UCSD-AML1 (cell line): ENCODE data around the gene ATP6V0D1.
"Not testable (repeated sequence)": the region's sequence is repeated elsewhere in the genome, so short reads cannot be mapped to it uniquely, and the experiment has no call there.

Experiments
- DNase-seq: peaks from one replicate; lab custom pipeline; 2025; ENCODE audit not compliant: unreplicated experiment; lab: John Stamatoyannopoulos, UW

Gene ATP6V0D1

GRCh38 chr16:67480833-67481560, at the start of gene ATP6V0D1:
Gene ATP6V0D1, minus strand, starts transcription at chr16:67481157. Its CDS starts 71 bp downstream, at chr16:67481086.
- DNase-seq: peak; percentile 99

GRCh38 chr16:67530013-67530939, 49.3 kb upstream of the ATP6V0D1 start:
- DNase-seq: no peak

GRCh38 chr16:67529582-67530012, 48.6 kb upstream of the ATP6V0D1 start:
- no peak for DNase-seq

- DNase-seq: peak; percentile 63
Measured at GRCh38 chr16:67528870-67529581, 48.1 kb upstream of the ATP6V0D1 start.

GRCh38 chr16:67528222-67528869, 47.4 kb upstream of the ATP6V0D1 start, which contains the start of gene RIPOR1:
Gene RIPOR1, plus strand, starts transcription at chr16:67528829. Its CDS starts 9,618 bp downstream, at chr16:67538447.
- DNase-seq: peak; percentile 63

- no peak for DNase-seq
Measured at GRCh38 chr16:67526149-67526791, 45.3 kb upstream of the ATP6V0D1 start.

- DNase-seq: no peak
Measured at GRCh38 chr16:67525176-67525860, 44.4 kb upstream of the ATP6V0D1 start.

- DNase-seq: peak; percentile 95
Measured at GRCh38 chr16:67521095-67521804, 40.3 kb upstream of the ATP6V0D1 start.

- no peak for DNase-seq
Measured at GRCh38 chr16:67519242-67519641, 38.3 kb upstream of the ATP6V0D1 start.

GRCh38 chr16:67518676-67519075, 37.7 kb upstream of the ATP6V0D1 start:
- DNase-seq: peak; percentile 39

GRCh38 chr16:67517661-67518423, 36.9 kb upstream of the ATP6V0D1 start:
- DNase-seq: no peak

- DNase-seq: no peak
Measured at GRCh38 chr16:67517155-67517445, 36.1 kb upstream of the ATP6V0D1 start.

- no peak for DNase-seq
Measured at GRCh38 chr16:67516296-67517154, 35.6 kb upstream of the ATP6V0D1 start.

GRCh38 chr16:67514382-67514828, 33.4 kb upstream of the ATP6V0D1 start:
- DNase-seq: peak; percentile 76

- not testable (repeated sequence) for DNase-seq
Measured at GRCh38 chr16:67513892-67514291, 32.9 kb upstream of the ATP6V0D1 start.

GRCh38 chr16:67509016-67509415, 28.1 kb upstream of the ATP6V0D1 start:
- no peak for DNase-seq

- no peak for DNase-seq
Measured at GRCh38 chr16:67506468-67506867, 25.5 kb upstream of the ATP6V0D1 start.
